HG03439 (cell line): ENCODE results near the gene XXYLT1.

Experiments
- ATAC-seq: cut with Tn5 transposase; IDR thresholded peaks from one replicate; pipeline ENCODE4 v1.9.1; 2021; ENCODE audit warnings: mild to moderate bottlenecking, moderate library complexity; ENCODE audit not compliant: unreplicated experiment

Gene XXYLT1

DNA sequence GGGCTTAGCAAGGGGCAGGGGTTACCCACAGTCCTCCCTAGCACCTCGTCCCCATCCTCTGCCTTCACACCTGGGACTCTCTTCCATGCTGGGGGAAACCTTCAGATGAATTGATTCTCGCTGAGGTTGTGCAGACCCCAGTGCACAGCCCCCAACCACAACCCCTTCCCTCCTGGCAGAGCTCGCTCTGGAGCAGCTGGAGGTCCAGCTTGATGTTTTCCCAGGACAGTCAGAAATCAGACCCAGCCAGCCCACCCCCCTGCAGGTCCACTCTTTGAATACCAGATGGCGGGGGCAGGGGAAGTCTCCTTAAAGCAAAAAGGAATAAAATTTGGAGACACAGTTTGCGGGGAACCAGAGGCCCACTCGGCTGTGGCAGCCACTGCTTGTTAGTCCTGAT, 234.4 kb downstream of the XXYLT1 start:
- ATAC-seq, result no peak

DNA sequence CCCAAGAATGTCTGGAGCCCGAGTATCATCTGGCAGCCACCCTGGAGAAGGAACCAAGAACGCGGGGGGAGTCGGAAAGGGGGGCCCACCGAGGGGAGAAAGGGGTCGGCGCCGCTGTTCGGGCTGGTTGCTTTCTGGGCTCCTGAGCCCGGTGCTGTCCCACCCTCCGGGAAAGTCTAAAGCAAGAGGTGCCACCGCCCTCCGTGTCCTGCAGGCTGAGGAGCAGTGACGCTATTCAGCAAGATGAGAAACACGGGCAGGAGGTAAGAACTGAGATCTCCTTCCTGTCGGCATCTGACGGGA, 234.8 kb downstream of the XXYLT1 start:
- ATAC-seq, result no peak

- ATAC-seq, result no peak
Measured at GRCh38 chr3:195035345-195036202, 235.4 kb downstream of the XXYLT1 start.

GRCh38 chr3:195034541-195034940, 236.4 kb downstream of the XXYLT1 start:
- ATAC-seq, result no peak

DNA sequence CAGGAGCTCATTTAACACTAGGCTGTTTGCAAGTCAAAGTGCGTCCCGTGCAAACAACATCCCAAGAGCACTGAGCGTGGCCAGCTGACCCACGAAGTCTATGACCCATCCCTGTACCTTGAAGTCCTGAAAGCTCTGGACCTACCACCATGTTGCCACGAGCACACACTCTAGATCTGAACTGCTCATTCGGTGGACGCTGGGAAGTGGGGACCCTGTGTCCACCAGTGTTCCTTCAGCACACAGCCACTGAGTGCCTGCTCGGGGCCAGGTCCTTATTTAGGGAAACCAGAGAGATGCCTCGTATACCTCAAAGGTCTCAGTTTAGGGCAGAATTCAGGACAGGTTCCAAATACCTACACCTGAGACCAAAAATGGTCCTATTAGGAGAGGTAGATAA, 236.9 kb downstream of the XXYLT1 start:
- ATAC-seq, result no peak

- no peak for ATAC-seq
Measured at GRCh38 chr3:195033531-195034091, 237.3 kb downstream of the XXYLT1 start.

GRCh38 chr3:195032955-195033354, 238.0 kb downstream of the XXYLT1 start:
- no peak for ATAC-seq

- no peak for ATAC-seq
Measured at GRCh38 chr3:195032106-195032759, 238.7 kb downstream of the XXYLT1 start.

DNA sequence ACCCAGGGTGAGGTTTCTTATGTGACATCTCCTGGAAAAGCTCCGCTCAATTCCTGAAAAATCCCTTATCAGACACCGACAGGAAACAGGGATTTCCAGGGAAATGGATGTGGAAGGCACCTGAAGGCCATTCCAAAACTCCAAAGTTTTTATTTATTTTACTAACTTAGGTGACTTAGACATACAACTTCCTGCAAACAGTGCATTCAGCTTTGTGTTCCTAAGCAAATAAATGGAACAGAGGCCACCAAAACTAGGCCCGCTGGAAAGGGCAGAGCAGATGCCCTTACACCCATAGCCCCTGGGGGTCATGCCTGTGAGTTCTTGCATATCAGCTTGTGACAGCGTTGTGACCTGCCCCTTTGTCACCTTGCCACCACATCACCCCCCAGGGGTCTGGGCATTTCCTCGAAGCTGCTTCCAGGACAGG, 239.4 kb downstream of the XXYLT1 start:
- ATAC-seq, result no peak

GRCh38 chr3:195030791-195031321, 240.1 kb downstream of the XXYLT1 start:
- no peak for ATAC-seq

- ATAC-seq, result no peak
Measured at GRCh38 chr3:195028877-195029606, 241.9 kb downstream of the XXYLT1 start.

GRCh38 chr3:195025884-195026200, 245.1 kb downstream of the XXYLT1 start:
- no peak for ATAC-seq

- no peak for ATAC-seq
Measured at GRCh38 chr3:195025056-195025883, 245.7 kb downstream of the XXYLT1 start.

GRCh38 chr3:195023989-195024388, 247.0 kb downstream of the XXYLT1 start:
- no peak for ATAC-seq

GRCh38 chr3:195023576-195023975, 247.4 kb downstream of the XXYLT1 start:
- no peak for ATAC-seq

- ATAC-seq, result no peak
Measured at GRCh38 chr3:195021692-195022091, 249.3 kb downstream of the XXYLT1 start.

GRCh38 chr3:195020921-195021320, 250.0 kb downstream of the XXYLT1 start:
- ATAC-seq, result no peak

DNA sequence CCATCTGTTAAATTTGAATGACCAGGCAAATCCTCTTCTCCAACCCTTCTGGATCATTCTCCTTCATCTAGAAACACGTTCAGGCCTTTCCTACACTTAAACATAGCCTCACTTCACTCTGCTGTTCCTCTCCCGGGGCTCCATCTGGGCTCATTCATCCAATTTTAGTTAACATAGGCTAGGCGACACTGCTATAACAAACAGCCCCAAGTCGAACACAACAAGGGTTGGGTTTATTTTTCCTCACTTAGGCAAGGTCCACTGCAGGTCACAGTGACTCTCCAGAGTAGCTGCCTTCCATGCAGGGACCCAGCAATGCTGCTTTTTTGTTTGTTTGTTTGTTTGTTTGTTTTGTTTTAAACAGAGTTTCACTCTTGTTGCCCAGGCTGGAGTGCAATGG, 250.8 kb downstream of the XXYLT1 start:
- no peak for ATAC-seq

DNA sequence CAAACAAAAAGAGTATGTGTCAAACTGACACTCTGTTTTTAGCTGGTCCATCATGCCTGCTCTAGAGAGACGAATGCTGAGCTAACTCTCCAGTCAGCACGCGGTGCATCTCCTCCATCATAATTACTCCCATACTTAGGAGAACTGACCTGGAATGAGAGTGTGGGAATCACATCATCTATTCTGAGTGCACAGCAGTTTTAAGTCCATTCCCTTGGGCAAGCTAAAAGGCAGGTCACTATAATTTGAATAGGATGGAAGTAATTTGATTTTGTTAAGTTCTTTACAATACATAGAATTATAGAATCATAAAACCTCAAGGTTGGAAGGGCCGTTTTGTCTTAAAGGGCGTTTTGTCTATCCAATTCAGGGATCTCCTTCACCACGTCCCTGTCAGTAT, 251.6 kb downstream of the XXYLT1 start:
- no peak for ATAC-seq
